ENCODE results near the gene FAM227A.
"Not testable (repeated sequence)": the region's sequence is repeated elsewhere in the genome, so short reads cannot be mapped to it uniquely, and the experiment has no call there.

FAM227A gene

DNA sequence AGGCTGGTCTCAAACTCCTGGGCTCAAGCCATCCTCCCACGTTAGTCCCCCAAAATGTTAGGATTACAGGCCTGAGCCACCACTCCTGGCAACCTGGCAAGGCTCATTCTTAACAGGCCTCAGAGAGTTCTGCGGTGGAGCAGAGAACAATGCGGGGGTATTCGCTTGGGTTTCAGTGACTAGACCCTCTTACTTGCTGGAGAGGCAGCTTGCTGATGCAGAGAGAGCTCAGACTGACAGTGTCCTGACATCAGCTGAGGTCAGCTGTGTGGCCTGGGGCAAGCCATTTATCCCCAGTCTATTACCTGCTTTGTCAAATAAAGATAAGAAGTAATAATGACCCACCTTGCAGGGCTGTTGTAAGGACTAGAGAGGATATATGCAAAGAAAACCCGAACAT lies 46.0 kb downstream of the FAM227A start:
- DNase-seq = no peak

GRCh38 chr22:38608992-38609750 lies 47.0 kb downstream of the FAM227A start:
- no peak for DNase-seq

- DNase-seq = no peak
Observed at GRCh38 chr22:38607680-38608079, 48.5 kb downstream of the FAM227A start.

DNA sequence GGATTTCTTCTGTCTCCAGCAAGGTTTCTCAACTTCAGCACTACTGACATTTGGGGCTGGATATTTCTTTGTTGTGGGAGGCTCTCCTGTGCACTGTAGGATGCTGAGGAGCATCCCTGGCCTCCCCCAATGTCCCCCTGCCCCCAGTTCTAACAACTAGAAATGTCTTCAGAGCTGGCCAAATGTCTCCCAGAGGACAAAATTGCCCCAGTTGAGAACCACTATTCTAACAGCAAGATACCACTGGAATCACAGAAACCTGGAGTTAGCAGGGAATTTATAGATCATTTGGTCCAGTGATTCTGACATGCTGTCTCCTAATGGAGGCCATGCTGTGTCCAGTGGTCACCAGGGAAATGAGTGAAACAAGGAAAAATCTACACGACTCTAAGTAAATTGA lies 54.0 kb downstream of the FAM227A start:
- DNase-seq = no peak

- DNase-seq = no peak
Observed at GRCh38 chr22:38601221-38601764, 54.9 kb downstream of the FAM227A start.

DNA sequence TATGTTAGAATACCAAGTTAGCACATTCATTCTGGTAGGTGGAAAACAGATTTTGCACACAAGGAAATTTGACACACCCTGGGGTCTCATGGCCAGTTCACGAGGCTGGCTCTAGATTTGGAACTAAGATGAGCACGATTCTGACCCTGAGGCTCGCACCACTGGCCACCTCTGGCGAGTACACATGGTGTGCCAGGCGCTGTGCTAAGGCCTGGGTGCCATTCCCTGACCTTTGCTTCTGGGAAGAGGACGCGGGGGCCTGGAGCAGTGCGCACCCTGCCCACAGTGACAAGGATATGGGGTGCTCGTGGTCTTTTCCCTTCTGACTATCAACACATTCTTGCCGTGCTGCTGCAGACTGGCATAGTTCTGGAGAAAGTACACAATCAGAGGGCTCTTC lies 56.7 kb downstream of the FAM227A start:
- DNase-seq = no peak

GRCh38 chr22:38582923-38583322 lies 73.3 kb downstream of the FAM227A start:
- not testable (repeated sequence) for DNase-seq

DNA sequence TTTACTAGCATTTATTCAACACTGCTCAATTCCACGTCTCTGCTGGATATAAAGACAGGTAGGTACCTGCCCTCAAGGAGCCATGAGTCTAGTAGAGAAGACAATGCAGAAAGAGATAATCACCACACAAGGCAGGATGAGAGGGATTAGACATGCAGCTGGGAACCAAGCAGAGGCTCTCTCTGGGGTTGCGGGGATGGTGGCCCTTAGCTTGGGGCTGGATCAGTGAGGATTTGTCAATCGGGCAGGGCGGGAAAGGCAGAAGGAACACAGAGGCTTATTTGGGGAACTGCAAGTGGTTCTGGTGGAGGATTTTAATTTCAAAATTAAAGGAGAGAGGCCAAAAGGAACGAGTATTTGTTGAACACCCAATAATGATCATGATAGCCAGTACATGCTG lies 77.7 kb downstream of the FAM227A start:
- no peak for DNase-seq

DNA sequence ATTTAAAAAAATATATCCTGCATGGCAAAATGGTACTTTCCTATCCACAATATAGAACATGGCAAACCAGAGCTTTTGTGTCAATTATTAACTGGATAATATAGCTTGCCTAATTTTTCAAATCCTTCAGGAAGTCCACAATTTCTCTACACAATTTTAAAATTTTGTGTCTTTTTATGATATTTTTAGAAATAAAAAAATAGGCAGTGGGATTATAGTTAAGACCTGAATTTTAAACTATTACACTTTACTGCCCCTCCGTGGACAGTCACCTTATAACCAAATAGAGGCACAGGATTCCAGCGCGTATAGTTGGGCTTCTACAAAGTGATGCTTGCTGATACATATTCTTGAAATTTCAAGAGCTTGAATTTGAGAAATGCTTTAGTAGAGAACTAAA lies 84.1 kb downstream of the FAM227A start:
- DNase-seq = peak; percentile 52

- peak; percentile 61 for DNase-seq
Observed at GRCh38 chr22:38570779-38571364, 85.3 kb downstream of the FAM227A start.

DNA sequence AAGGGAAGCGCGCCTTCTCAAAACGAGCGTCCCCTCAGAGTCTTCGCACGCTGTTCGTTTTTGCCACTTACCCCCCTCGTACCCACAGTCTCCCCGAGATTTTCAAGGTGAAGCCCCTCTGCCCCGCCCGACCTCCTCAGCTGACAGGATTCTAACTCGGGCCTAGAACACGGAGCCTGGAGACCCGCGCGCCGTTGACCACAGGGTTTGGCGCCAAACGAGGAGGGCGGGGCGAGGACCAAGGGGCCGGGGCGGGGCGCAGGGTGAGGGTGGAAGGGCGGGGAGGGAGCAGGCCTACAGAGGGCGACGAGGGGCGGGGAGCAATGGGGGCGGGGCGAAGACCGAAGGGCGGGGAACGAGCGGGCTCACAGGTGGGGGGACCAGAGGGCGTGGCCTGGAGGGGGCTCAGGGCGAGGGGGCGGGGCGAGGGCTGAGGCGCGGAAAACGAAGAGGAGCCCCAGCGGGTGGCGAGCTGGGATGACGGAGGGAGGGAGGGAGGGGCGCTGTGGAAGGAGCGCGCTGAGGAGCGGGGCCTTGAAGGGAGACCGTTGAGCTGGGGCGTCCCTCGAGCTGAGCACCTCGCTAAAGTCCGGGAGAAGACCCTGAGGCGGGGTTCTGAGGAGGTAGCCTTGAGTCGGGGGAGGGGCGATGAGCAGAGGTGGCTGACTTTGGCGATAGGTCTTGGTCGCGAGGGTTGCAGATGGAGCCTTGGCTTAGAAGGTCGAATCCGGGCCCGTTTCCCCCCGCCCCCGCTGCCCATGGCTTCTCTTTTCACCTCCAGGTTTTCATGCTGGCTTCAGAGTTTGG lies 86.0 kb downstream of the FAM227A start, which contains the start of gene DMC1:
TSS of gene DMC1 (minus strand) at position 212 of the 807 bp plus-strand sequence. CDS start 1,927 bp downstream, outside the sequence.
- DNase-seq = peak; percentile 100

GRCh38 chr22:38569181-38569971 lies 86.8 kb downstream of the FAM227A start:
- DNase-seq = peak; percentile 2

GRCh38 chr22:38567531-38568285 lies 88.5 kb downstream of the FAM227A start:
- no peak for DNase-seq

- no peak for DNase-seq
Observed at GRCh38 chr22:38566726-38567504, 89.3 kb downstream of the FAM227A start.

GRCh38 chr22:38565441-38565840 lies 90.8 kb downstream of the FAM227A start:
- no peak for DNase-seq

GRCh38 chr22:38564669-38565068 lies 91.5 kb downstream of the FAM227A start:
- DNase-seq = no peak

- no peak for DNase-seq
Observed at GRCh38 chr22:38554281-38554680, 101.9 kb downstream of the FAM227A start.

DNA sequence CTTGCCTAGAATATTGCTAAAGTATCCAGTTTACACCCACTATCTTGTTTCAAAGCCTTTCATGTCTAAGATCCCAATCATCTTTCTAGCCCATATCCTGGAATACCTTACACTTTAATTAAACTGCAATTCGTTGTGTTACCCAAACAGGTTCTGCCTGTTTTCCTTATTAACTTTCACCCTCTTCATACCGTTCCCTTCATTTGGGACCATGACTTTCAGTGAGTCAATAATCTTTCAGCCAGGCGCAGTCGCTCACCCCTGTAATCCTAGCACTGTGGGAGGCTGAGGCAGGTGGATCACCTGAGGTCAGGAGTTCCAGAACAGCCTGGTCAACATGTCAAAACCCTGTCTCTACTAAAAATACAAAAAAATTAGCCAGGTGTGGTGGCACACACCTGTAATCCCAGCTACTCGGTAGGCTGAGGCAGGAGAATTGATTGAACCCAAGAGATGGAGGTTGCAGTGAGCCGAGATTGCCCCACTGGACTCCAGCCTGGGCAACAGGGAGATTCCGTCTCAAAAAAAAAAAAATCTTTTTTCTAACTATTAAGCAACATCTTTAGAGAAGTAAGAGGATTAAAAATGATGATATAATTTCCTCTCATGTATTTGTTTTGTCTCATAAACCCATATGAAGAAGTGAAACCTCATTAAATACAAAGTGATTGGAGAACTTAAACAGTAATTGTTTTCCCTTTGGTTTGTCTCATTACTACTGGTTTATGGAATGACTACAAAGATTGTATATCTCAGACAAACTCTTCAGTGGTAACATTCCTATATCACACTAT lies 106.9 kb downstream of the FAM227A start:
- no peak for DNase-seq

DNA sequence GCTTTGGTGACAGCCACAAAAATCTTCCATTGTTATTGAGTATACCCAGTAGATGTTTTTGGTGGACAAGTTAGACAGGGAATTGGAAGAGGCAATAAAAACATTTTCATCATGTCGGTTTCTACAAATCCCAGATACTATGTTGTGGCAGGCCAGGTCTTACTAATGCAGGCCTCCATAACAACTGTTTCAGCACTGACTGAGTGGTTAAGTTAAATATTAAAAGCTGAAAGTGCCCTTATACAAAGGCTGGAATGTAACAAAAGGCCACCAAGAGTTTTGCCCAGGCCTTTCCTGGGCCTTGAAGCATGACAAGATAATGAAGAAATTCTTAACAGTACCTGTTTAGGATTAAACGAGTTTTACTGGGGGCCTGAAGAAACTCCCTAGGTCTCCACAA lies 115.5 kb downstream of the FAM227A start:
- no peak for DNase-seq

All from CD4-positive, alpha-beta T cell treated with Interleukin-6 for 4 hours (primary cell).